Dermis microvascular lymphatic vessel endothelial cell (primary cell): ENCODE data around the gene SMAD5. TPM values are rescaled to one million over a fixed set of nuclear protein-coding genes. Genes with fewer than 3 reads are reported as not detected.
A peak's percentile ranks its signal among the peaks of the same experiment; 100 is the strongest.

ENCODE experiments used
- DNase-seq, 2 donors: peaks; one replicate each; pipeline versions ENCODE4 v3.0.0 to v3.0.0-alpha.2; 2010; ENCODE audit warnings: low read depth in 2 of 2
- total RNA-seq: library from RNA; depleted of rRNA; stranded (reverse); fragments of >200 nt; gene quantifications from 2 replicates; pipeline ENCODE4 v1.2.1, GENCODE V29; 2014

SMAD5 gene
- total RNA-seq = 29.0 and 38.6 TPM in 2 replicates

- DNase-seq = peak; percentile 87 to 96
Measured at GRCh38 chr5:136132557-136133221, at the start of gene SMAD5. TSS of gene SMAD5 (plus strand) at chr5:136132845. CDS start at chr5:136153761, 20,916 bp downstream.

- DNase-seq = no peak
Measured at GRCh38 chr5:136084698-136085097, 47.9 kb upstream of the SMAD5 start.

GRCh38 chr5:136086783-136087566 is 45.7 kb upstream of the SMAD5 start:
- DNase-seq = no peak

- DNase-seq = peak in 1 of 2 donors; percentile 51
Measured at GRCh38 chr5:136087961-136088871, 44.4 kb upstream of the SMAD5 start.

- DNase-seq = no peak
Measured at GRCh38 chr5:136089791-136090190, 42.9 kb upstream of the SMAD5 start.

- no peak for DNase-seq
Measured at GRCh38 chr5:136090319-136090718, 42.3 kb upstream of the SMAD5 start.

- DNase-seq = no peak
Measured at GRCh38 chr5:136094189-136094912, 38.3 kb upstream of the SMAD5 start.

GRCh38 chr5:136094913-136095641 is 37.6 kb upstream of the SMAD5 start:
- no peak for DNase-seq

- DNase-seq = no peak
Measured at GRCh38 chr5:136098176-136098575, 34.5 kb upstream of the SMAD5 start.

GRCh38 chr5:136099870-136100269 is 32.8 kb upstream of the SMAD5 start:
- DNase-seq = no peak

GRCh38 chr5:136101884-136102283 is 30.8 kb upstream of the SMAD5 start:
- no peak for DNase-seq

GRCh38 chr5:136103118-136103517 is 29.5 kb upstream of the SMAD5 start:
- DNase-seq = no peak

GRCh38 chr5:136104306-136104965 is 28.2 kb upstream of the SMAD5 start:
- peak in 1 of 2 donors; percentile 39 for DNase-seq

- no peak for DNase-seq
Measured at GRCh38 chr5:136106351-136107031, 26.2 kb upstream of the SMAD5 start.

GRCh38 chr5:136108180-136108611 is 24.4 kb upstream of the SMAD5 start:
- no peak for DNase-seq

GRCh38 chr5:136108766-136109165 is 23.9 kb upstream of the SMAD5 start:
- no peak for DNase-seq

- no peak for DNase-seq
Measured at GRCh38 chr5:136109453-136110135, 23.1 kb upstream of the SMAD5 start.

- no peak for DNase-seq
Measured at GRCh38 chr5:136113606-136114005, 19.0 kb upstream of the SMAD5 start.
